Sigmoid colon (tissue), 4 donors: ENCODE measurements around the gene MAP3K14.

Experiments
- POLR2A ChIP-seq, 2 donors: fragments of 450-650 bp; IDR thresholded peaks; one replicate each; pipeline ENCODE4 v1.6.1; 2016; ENCODE audit warnings: antibody characterized with exemption in 2 of 2, mild to moderate bottlenecking in 2 of 2, moderate library complexity in 2 of 2
- POLR2AphosphoS5 ChIP-seq, 4 donors: sonication (generic); formaldehyde crosslinking; IDR thresholded peaks; one replicate each; pipeline ENCODE4 v1.6.1; 2017; ENCODE audit warnings: antibody characterized with exemption in 4 of 4
- TF ChIP-seq, protein P1 (sequence below), 4 experiments: fragments of 450-650 bp in 3 of 4; fragments of 200-600 bp in 1 of 4; IDR thresholded peaks; one replicate each; pipeline ENCODE4 v1.5.1; 2016 to 2019; ENCODE audit warnings: antibody characterized with exemption in 4 of 4, mild to moderate bottlenecking in 3 of 4, moderate library complexity in 2 of 4

DNA sequence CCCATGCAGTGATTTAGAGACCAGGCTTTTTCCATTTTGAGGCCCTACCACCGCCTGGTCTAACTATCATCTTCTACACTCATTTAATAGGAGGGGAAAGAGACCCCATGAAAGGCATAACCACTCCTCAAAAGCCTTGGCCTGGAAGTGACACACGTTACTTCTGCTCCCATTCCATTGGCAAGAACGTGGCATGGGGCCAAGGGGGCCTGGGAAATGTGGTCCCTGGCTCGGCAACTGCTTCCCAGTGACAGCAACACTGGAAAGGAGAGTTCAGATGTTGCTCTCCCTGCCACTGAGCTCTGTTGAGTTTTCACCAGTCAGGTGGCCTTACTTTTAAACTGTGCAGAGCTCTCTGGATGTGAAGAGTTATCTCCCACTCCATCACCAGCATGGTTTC lies 45.2 kb upstream of the MAP3K14 start:
- TF ChIP-seq, protein P1, sequence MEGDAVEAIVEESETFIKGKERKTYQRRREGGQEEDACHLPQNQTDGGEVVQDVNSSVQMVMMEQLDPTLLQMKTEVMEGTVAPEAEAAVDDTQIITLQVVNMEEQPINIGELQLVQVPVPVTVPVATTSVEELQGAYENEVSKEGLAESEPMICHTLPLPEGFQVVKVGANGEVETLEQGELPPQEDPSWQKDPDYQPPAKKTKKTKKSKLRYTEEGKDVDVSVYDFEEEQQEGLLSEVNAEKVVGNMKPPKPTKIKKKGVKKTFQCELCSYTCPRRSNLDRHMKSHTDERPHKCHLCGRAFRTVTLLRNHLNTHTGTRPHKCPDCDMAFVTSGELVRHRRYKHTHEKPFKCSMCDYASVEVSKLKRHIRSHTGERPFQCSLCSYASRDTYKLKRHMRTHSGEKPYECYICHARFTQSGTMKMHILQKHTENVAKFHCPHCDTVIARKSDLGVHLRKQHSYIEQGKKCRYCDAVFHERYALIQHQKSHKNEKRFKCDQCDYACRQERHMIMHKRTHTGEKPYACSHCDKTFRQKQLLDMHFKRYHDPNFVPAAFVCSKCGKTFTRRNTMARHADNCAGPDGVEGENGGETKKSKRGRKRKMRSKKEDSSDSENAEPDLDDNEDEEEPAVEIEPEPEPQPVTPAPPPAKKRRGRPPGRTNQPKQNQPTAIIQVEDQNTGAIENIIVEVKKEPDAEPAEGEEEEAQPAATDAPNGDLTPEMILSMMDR (IDR thresholded peaks at IDR 0.05), result no peak
- TF ChIP-seq POLR2A (IDR thresholded peaks at IDR 0.05) (no peak), POLR2AphosphoS5 (IDR thresholded peaks at IDR 0.05) (no peak)
